PC-9 (cell line): Measurements from ENCODE around the gene VPS39. TPM values are rescaled to one million over a fixed set of nuclear protein-coding genes. Genes with fewer than 3 reads are reported as not detected.

Experiments used
- BruUV-seq: library from RNA; stranded (reverse); fragments of 400-500 nt; replicated peaks from 2 replicates; lab custom pipeline; 2021; lab: Mats Ljungman, UMichigan
- CTCF ChIA-PET: fragments of 300-600 bp; sonication (Branson Sonifier 250); formaldehyde crosslinking; loops from one replicate; lab custom pipeline; 2022; ENCODE audit warnings: antibody characterized with exemption; lab: Charles Lee
- POLR2A ChIA-PET: fragments of 300-600 bp; sonication (Branson Sonifier 250); formaldehyde crosslinking; loops from one replicate; lab custom pipeline; 2022; ENCODE audit warnings: antibody characterized with exemption; ENCODE audit not compliant: unreplicated experiment; lab: Charles Lee
- DNase-seq, 2 experiments: peaks; one replicate each; pipeline versions ENCODE4 v3.0.0 to v3.0.0-alpha.2; 2015 to 2022; ENCODE audit warnings: mixed read lengths in 1 of 2
- H2AFZ ChIP-seq: fragments of 200-600 bp; sonication (generic); 2 replicates; pipeline ENCODE4 v1.8.1; 2017; ENCODE audit warnings: antibody characterized with exemption
- H3F3A ChIP-seq: fragments of 200-600 bp; sonication (generic); 2 replicates; pipeline ENCODE4 v1.8.1; 2017; ENCODE audit warnings: antibody characterized with exemption, mild to moderate bottlenecking, low read depth; ENCODE audit not compliant: insufficient read depth
- H3K27ac ChIP-seq: fragments of 200-600 bp; sonication (generic); 2 replicates; pipeline ENCODE4 v1.6.1; 2016; ENCODE audit warnings: mixed run types
- H3K27me3 ChIP-seq: fragments of 200-600 bp; sonication (generic); 2 replicates; pipeline ENCODE4 v1.6.1; 2016; ENCODE audit warnings: low read depth, mixed run types; ENCODE audit not compliant: insufficient read depth
- H3K36me3 ChIP-seq: fragments of 200-600 bp; sonication (generic); 2 replicates; pipeline ENCODE4 v1.6.1; 2016; ENCODE audit warnings: low read depth, mixed run types
- H3K4me1 ChIP-seq: fragments of 200-600 bp; sonication (generic); replicated peaks from 2 replicates; pipeline ENCODE4 v1.6.1; 2016; ENCODE audit warnings: mixed run types; ENCODE audit not compliant: insufficient read depth
- H3K4me2 ChIP-seq: fragments of 200-600 bp; sonication (generic); 2 replicates; pipeline ENCODE4 v1.6.1; 2017; ENCODE audit warnings: mixed run types
- H3K4me3 ChIP-seq: fragments of 200-600 bp; sonication (generic); 2 replicates; pipeline ENCODE4 v1.6.1; 2016; ENCODE audit warnings: mixed run types
- H3K79me2 ChIP-seq: fragments of 200-600 bp; sonication (generic); 2 replicates; pipeline ENCODE4 v1.6.1; 2017; ENCODE audit warnings: low read depth, mixed run types
- H3K9me2 ChIP-seq: fragments of 200-600 bp; sonication (generic); 2 replicates; pipeline ENCODE4 v1.8.1; 2017; ENCODE audit warnings: mild to moderate bottlenecking; ENCODE audit not compliant: insufficient read depth
- H3K9me3 ChIP-seq: fragments of 200-600 bp; sonication (generic); 2 replicates; pipeline ENCODE4 v1.8.1; 2016; ENCODE audit warnings: low read depth; ENCODE audit not compliant: insufficient read depth
- H4K20me1 ChIP-seq: fragments of 200-600 bp; sonication (generic); 2 replicates; pipeline ENCODE4 v1.8.1; 2017; ENCODE audit not compliant: insufficient read depth
- EZH2 ChIP-seq: fragments of 200-600 bp; sonication (generic); IDR thresholded peaks from 2 replicates; pipeline ENCODE4 v1.8.0; 2017; ENCODE audit warnings: antibody characterized with exemption, low read depth
- intact Hi-C: fragments of 100-400 bp; cut with micrococcal nuclease; formaldehyde crosslinking; loops from one replicate; pipeline ENCODE4 v1.10.0; 2022; ENCODE audit not compliant: unreplicated experiment
- total RNA-seq: library from RNA; stranded (reverse); gene quantifications from 2 replicates; pipeline ENCODE4 v1.2.3, GENCODE V29; 2021
- TF ChIP-seq, protein P1 (sequence below): fragments of 200-600 bp; sonication (generic); conservative IDR thresholded peaks from 2 replicates; pipeline ENCODE4 v1.6.1; 2017; ENCODE audit warnings: mixed run types, antibody characterized with exemption, mild to moderate bottlenecking, moderate library complexity

VPS39 gene
- total RNA-seq, 1 experiment from 2014 or later = 57.6 TPM

DNA sequence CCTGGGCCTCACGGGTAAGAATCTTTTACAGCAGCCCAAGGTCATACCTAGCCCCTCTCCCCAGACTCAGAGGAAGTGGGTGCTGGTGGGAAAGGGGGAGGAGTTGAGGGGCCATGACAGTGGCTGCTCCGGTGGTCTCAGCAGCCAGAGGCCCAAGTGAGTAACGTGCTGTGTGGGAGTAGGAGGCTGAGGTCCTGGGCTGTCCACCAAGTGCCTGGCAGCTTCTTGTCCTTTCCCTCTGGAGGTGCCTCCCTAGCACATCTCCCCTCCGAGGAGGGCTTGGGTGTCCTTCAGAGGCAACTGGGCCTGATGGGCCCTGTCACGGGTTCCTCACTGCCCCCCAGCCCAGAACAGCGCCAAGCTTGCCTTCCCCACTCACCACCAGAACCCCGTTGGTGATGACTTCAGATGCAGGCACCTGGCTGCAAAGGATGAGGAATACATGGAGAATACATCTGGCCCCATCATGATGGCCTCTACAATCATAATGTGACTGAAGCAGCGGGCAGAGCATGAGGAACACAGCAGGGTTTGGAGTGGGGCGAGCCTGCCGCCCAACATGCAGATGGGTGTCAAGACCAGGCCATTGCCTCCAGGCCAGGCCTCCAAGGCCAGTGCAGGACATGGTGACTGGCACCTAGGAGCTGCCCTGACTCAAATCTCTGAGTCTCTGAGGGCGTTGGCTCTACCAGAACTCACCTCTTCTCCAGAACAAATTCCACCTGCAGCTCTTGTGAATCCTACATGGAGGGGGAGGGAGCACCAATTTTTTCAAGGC, 55.0 kb downstream of the VPS39 start:
- H3K27ac ChIP-seq = no peak overlapping the region
- no peak overlapping the region for H3K4me2 ChIP-seq
- TF ChIP-seq, protein P1, sequence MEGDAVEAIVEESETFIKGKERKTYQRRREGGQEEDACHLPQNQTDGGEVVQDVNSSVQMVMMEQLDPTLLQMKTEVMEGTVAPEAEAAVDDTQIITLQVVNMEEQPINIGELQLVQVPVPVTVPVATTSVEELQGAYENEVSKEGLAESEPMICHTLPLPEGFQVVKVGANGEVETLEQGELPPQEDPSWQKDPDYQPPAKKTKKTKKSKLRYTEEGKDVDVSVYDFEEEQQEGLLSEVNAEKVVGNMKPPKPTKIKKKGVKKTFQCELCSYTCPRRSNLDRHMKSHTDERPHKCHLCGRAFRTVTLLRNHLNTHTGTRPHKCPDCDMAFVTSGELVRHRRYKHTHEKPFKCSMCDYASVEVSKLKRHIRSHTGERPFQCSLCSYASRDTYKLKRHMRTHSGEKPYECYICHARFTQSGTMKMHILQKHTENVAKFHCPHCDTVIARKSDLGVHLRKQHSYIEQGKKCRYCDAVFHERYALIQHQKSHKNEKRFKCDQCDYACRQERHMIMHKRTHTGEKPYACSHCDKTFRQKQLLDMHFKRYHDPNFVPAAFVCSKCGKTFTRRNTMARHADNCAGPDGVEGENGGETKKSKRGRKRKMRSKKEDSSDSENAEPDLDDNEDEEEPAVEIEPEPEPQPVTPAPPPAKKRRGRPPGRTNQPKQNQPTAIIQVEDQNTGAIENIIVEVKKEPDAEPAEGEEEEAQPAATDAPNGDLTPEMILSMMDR = no peak
- TF ChIP-seq EZH2 = no peak
- intact Hi-C loops = loop anchor here (10.0 kb wide), 1 partner anchor 232 kb away; no protein-coding TSS in a partner anchor
- H3K9me3 ChIP-seq = no peaks in the 10 kb centered on the region
- H3K9me2 ChIP-seq = no peaks in the 10 kb centered on the region
- POLR2A ChIA-PET = no interaction called here
- H2AFZ ChIP-seq = no peak overlapping the region
- no peaks in the 10 kb centered on the region for H4K20me1 ChIP-seq
- no TSS peak for BruUV-seq
- CTCF ChIA-PET = no interaction called here
- H3F3A ChIP-seq = peaks cover 8% of the 10 kb centered on the region; the same call in 1 of the 2 replicates
- H3K4me3 ChIP-seq = no peak overlapping the region
- H3K79me2 ChIP-seq = no peaks in the 10 kb centered on the region
- H3K27me3 ChIP-seq = no peaks in the 10 kb centered on the region
- no peak for DNase-seq
- peaks cover 17% of the 10 kb centered on the region for H3K4me1 ChIP-seq
- H3K36me3 ChIP-seq = no peaks in the 10 kb centered on the region

DNA sequence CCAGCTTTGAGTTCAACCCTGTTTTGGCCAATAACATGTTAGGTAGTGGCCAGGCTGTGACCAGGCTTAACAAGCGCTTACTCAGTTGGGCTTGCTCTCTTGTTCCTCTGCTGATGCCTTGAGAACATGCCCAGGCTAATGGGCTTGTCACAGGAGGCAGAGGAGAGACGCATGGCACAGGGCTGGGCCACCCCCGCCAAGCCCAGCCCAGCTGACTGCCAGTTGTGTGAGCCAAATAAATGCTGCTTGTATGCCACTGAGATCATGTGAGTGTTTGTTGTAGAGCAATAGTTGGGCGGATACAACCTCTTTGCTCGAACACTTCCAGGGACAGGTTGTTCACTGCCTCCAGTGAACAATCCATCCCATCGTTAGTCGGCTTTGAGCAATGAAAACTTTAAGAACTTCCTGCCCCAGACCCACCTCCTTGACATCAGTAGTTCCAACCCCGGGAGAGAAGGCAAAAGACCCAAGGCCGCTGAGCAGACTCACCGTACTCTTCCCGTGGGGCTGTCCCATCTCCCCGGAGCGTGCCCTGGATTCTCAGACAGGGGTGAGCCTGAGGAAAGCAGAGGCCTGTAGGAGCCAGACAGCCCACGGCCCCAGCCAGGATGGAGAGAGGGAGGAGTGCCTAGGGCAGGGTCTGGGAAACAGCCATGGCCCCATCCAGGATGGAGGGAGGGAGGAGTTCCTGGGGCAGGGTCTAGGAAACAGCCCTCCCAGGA, 55.7 kb downstream of the VPS39 start:
- Histone ChIP-seq H3K4me1 (peaks cover 17% of the 10 kb centered on the region), H3K4me2 (no peak overlapping the region), H2AFZ (no peak overlapping the region), H3F3A (peaks cover 8% of the 10 kb centered on the region; the same call in 1 of the 2 replicates), H3K9me3 (no peaks in the 10 kb centered on the region), H3K27me3 (no peaks in the 10 kb centered on the region), H3K4me3 (no peak overlapping the region), H4K20me1 (no peaks in the 10 kb centered on the region), H3K27ac (no peak overlapping the region), H3K79me2 (no peaks in the 10 kb centered on the region), H3K9me2 (no peaks in the 10 kb centered on the region), H3K36me3 (no peaks in the 10 kb centered on the region)
- TF ChIP-seq EZH2 = no peak
- POLR2A ChIA-PET = no interaction called here
- DNase-seq = no peak
- CTCF ChIA-PET = no interaction called here
- BruUV-seq = no TSS peak
- intact Hi-C loops = loop anchor here (10.0 kb wide), 1 partner anchor 232 kb away; no protein-coding TSS in a partner anchor

DNA sequence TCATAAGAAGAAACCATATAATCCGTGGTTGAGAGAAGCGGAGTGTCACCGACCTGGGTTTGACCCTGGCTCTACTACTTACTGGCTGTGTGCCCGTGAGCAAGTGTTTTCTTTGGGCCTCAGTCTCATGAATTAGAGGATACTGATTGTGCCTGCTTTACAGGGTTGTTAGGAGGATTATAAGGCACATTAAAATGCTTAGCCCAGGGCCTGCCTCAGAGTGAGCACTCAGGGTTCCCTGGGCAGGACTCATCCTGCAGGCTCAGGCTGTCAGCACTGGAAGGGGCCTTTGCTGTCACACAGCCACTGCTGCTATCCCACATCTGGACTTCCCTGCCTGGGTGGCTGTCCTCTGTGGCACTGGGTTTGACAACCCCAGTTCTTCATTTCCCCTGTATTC, 56.4 kb downstream of the VPS39 start:
- no peak overlapping the region for H3K4me2 ChIP-seq
- no peaks in the 10 kb centered on the region for H3K79me2 ChIP-seq
- no peak overlapping the region for H3K4me3 ChIP-seq
- ChIA-PET POLR2A (no interaction called here), CTCF (no interaction called here)
- intact Hi-C loops = loop anchor here (10.0 kb wide), 1 partner anchor 233 kb away; no protein-coding TSS in a partner anchor
- no peaks in the 10 kb centered on the region for H3K27me3 ChIP-seq
- H3F3A ChIP-seq = peaks cover 8% of the 10 kb centered on the region; the same call in 1 of the 2 replicates
- no peaks in the 10 kb centered on the region for H3K36me3 ChIP-seq
- H3K9me2 ChIP-seq = no peaks in the 10 kb centered on the region
- peaks cover 13% of the 10 kb centered on the region for H3K4me1 ChIP-seq
- H4K20me1 ChIP-seq = no peaks in the 10 kb centered on the region
- no peak for TF ChIP-seq EZH2
- TF ChIP-seq, protein P1 = no peak
- H3K9me3 ChIP-seq = no peaks in the 10 kb centered on the region
- no peak for DNase-seq
- no peak overlapping the region for H3K27ac ChIP-seq
- no TSS peak for BruUV-seq
- no peak overlapping the region for H2AFZ ChIP-seq
